GM12891 (cell line): ENCODE measurements around the gene GNAT1.
A peak's percentile ranks its signal among the peaks of the same experiment; 100 is the strongest.

Experiments used
- DNase-seq: peaks from one replicate; pipeline ENCODE4 v3.0.0; 2011; ENCODE audit warnings: low spot score; ENCODE audit not compliant: insufficient read length
- FAIRE-seq: peaks from 2 replicates; lab custom pipeline; 2011; peaks lifted over from hg19 to GRCh38; lab: Jason Lieb, UNC
- PAX5 ChIP-seq: IDR thresholded peaks from 2 replicates; pipeline ENCODE4 v1.6.1; 2011; ENCODE audit warnings: low read length, moderate library complexity, mild to moderate bottlenecking; ENCODE audit not compliant: insufficient read depth, severe bottlenecking
- POLR2A ChIP-seq: IDR thresholded peaks from 2 replicates; pipeline ENCODE4 v1.6.1; 2011; ENCODE audit warnings: low read depth, low read length, control low read depth
- POLR2AphosphoS5 ChIP-seq: IDR thresholded peaks from 2 replicates; pipeline ENCODE4 v1.6.1; 2011; ENCODE audit warnings: low read depth, low read length, control low read depth
- POU2F2 ChIP-seq: IDR thresholded peaks from 2 replicates; pipeline ENCODE4 v1.6.1; 2011; ENCODE audit warnings: low read depth, mild to moderate bottlenecking, control low read depth, low read length, moderate library complexity
- SPI1 ChIP-seq: IDR thresholded peaks from 2 replicates; pipeline ENCODE4 v1.6.1; 2011; ENCODE audit warnings: low read depth, low read length, control low read depth
- TAF1 ChIP-seq: IDR thresholded peaks from 2 replicates; pipeline ENCODE4 v1.6.1; 2011; ENCODE audit warnings: low read depth, low read length, control low read depth

GNAT1 gene

DNA sequence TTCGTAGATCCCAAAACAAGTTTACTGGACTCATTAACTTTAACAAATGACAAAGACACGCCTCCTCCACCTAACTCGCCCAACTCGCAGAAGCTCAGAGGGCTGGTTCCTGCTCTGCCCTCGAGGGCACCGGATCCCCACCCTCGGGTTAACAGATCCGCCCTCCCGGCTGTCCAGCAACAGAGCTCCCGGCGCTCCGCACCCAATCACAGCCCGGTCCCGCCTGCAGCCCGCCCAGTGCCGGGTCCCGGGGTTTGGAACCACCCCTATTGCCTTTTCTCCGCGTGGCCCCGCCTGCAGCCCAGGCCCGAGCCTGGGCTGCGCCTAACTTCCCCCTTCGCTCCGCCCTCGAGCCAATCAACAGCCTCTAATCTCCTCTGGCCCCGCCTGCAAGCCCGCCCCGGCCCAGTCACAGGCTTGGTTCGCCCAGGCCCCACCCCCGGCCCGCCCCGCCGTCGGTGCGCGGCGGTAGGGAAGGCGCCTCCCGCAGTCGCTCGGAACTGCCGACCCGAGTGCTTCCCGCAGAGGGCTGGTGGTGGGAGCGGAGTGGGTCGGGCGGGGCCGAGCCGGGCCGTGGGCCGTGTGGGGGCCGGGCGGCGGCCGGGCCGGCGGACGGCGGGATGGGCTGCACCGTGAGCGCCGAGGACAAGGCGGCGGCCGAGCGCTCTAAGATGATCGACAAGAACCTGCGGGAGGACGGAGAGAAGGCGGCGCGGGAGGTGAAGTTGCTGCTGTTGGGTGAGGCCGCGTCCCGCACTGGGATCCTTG is 44.5 kb downstream of the GNAT1 start, which contains the start of gene GNAI2:
TSS of gene GNAI2 (plus strand) at position 489 of the 768 bp plus-strand sequence. CDS start at position 621, 132 bp downstream.
- DNase-seq, result peak; percentile 98
- no peak for TF ChIP-seq POU2F2
- TF ChIP-seq SPI1, result no peak
- TF ChIP-seq POLR2AphosphoS5, result peak; percentile 77; the same call in 1 of the 2 replicates
- peak; percentile 91 for TF ChIP-seq TAF1
- TF ChIP-seq POLR2A, result peak; percentile 85
- TF ChIP-seq PAX5, result no peak
- peak; percentile 99 for FAIRE-seq

DNA sequence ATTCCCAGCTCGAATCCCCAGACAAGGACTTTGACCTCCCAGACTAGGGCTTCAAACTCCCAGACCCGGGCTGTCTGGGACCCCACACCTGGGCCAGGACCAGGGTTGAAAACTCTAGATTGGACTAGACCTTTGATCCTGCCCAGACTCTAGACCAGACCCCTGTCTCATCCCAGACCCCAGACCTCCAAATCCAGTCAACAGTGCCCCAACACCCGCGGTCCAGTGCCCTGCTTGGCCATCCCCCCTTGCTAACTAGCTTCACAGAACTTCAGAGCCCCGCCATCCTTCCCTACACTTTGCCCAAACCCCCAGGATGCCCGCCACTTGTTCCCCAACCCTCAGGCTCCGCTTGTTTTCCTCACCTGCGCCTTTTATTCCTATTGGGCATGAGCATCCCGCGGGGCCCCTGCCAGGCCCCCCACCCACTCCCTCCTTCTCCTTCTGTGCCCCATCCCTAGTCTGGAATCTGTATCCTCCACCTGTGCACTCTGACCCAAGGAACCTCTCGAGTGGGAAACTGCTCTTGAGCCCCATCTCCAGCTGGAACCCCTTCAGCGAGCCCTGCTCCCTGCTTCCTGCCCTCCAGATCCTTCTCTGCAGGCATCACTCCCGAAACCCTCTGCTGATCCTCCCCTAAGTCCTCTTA is 45.2 kb downstream of the GNAT1 start:
- FAIRE-seq, result peak; percentile 5

DNA sequence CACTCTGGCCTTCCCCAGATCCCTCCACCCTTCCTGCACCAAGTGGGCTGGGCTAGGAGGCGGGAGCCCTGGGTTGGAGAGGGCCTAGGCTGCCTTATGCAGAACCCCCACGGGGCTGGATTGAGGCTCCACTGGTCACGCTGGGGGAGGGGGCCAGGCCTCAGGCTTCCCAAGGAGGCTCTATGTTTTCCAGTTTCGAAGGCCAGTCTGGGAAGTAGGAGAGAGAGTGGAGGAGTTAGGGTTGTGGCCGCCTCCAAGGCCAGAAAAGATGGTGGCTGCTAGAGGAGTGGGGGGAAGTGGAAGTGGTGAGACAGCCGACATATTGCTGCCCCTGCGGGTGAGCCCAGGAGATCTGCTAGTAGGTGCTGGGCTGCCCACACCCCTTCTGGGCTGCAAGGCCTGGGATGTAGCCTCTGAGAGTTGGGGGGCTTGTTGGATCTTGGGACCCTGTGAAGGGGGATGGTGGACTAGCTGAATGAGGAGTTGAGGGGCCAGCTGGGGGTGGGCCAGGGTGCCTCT is 45.8 kb downstream of the GNAT1 start:
- peak; percentile 57 for FAIRE-seq
- no peak for DNase-seq
- TF ChIP-seq SPI1 (peak; percentile 70), TAF1 (no peak)

More for the DNA sequence above, 45.2 kb downstream of the GNAT1 start:
- no peak for DNase-seq
- TF ChIP-seq TAF1, result no peak
- no peak for TF ChIP-seq POU2F2
- no peak for TF ChIP-seq SPI1
- no peak for TF ChIP-seq POLR2A
- no peak for TF ChIP-seq POLR2AphosphoS5
- no peak for TF ChIP-seq PAX5

DNA sequence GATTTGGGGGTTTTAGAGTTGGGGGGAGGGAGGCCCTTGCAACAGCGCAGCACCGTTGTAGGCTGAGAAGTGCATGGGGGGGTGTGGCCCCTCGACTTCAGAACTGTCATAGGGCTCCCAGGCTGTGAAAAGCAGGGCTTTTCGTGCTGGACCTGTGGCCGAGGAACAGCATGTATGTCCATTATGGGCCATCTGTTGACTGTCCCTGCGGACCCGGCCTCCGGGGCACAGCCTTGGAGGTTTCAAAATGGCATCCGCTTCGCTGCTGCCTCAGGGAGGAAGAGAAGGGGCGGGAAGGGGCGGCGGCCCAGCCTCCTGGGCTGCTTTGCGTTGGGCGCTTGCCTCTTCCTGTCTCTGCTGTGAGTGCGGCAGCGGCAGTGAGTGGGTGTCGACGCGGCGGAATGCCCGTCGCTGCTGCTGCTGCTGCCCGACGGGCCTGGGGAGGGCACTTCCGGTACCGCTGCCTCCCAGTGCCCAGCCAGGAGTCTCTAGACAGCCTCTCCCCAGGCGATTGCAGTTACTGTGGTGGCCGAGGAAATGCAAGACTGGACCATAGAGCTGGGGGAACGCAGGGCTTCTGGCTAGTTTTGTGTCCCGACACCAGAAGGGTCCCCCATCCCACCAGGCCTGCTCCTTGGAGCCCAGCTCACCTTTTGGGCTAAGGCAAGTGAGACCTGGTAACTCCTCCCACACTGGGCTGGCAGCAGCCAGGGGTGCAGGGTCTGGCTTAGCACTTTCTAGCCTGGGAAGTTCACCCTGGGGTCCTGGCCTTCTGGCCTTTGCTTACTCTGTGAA is 46.5 kb downstream of the GNAT1 start:
- no peak; the same call in 1 of the 2 replicates for TF ChIP-seq POU2F2
- TF ChIP-seq POLR2A, result peak; percentile 69
- no peak for TF ChIP-seq PAX5
- TF ChIP-seq POLR2AphosphoS5, result peak; percentile 69
- peak; percentile 75 for TF ChIP-seq TAF1
- TF ChIP-seq SPI1, result peak; percentile 66
- FAIRE-seq, result peak; percentile 99
- peak; percentile 85 for DNase-seq

DNA sequence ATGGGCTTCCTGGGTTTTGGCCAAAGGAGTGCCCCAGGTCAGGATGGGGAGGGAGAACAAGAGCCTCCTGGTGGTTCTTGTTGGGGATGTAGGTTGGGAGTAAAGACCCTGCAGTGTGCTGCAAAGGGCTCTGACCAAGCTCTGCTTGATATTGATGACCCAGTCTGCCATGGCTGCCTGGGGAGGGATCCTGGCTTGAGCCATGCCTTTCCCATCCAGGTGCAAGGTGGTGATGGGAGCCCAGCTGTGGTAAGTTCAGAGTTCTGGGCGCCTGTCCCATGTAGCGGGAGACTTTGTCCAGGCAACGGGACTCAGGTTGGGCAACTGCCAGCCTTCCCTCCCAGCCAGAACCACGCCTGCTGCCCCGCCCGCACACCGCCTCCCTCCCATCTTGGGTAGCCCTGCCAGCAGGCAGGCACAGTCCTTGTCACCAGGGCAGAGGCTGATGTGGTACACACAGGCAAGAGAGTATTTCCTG is 47.2 kb downstream of the GNAT1 start:
- no peak for TF ChIP-seq POU2F2
- TF ChIP-seq TAF1, result no peak
- DNase-seq (no peak), FAIRE-seq (no peak)

DNA sequence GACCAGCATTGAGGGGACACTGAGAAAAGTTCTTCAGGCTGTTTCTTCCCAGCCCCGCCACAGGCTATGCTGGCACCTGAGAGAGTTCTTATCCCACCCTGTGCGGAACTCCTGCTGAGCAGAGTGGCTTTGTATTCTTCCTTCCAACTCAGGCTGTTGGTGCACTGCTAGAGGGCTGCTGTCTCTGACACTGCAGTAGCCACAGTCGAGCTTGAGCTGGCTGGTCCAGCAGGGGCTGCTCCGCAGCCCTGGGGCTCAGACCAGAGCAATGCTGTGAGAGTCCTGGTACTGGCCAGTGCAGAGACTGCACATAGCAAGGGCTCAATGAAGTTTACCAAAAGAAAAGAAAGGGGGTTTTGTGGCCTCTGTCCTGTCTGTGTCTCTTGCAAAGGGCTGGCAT is 48.2 kb downstream of the GNAT1 start:
- FAIRE-seq (no peak), DNase-seq (no peak)
- TF ChIP-seq PAX5 (no peak), TAF1 (no peak), POU2F2 (no peak), SPI1 (no peak), POLR2A (no peak), POLR2AphosphoS5 (no peak)

DNA sequence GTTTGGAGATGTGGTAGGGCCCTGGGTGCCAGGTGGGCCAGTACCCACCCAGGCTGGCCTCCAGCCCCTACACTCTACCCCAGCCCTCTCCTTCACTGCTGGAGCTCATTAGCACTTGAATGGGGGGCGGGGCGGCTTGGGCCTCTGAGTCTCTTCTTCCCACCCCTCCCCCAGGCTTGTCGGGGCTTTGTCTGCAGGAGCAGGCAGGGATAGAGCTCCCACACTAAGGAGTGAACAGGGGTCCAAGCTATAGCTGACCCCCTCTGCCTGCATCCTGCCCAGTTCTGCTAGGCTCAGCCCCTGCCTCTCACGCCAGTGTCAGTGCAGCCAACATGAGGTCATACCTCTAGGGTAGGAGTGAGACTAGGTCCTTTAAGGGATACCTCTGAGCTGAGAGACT is 49.8 kb downstream of the GNAT1 start:
- DNase-seq, result no peak
- no peak for TF ChIP-seq TAF1
- TF ChIP-seq SPI1, result no peak
- no peak for TF ChIP-seq POLR2A
- no peak for TF ChIP-seq POU2F2
- no peak for TF ChIP-seq PAX5
- no peak for TF ChIP-seq POLR2AphosphoS5
- no peak for FAIRE-seq

DNA sequence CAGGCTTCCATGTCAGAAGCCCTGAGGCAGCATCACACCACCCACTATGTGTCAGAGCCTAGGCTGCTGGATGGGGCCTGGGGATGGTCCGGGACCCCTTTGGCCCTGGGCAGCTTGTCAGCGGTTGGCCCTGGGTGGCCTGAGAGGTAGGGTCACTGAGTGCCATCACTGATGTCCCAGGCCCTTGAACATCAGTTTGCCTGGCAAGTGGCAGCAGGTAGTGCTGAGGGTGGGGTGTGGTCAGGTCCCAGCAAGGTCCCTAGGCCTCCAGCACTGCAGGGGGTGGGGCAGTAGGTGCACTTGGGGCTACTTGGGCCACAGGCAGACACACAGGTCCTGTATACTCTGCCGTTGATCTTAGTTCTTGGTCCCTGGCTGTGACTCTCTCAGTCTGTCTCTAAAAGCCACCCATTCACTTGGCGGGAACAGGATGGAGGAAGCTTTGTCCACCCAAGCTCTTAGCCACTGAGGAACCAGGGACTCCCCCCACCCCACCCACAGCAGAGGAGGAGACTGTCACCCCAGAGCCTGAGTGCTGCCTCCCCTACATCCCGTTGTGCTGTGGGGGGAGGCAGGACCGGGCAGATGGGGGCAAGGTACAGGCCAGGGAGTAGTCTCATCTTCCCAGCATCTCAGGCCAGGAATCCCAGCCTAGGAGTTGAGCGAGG is 50.4 kb downstream of the GNAT1 start:
- 0 out of 2 replicates have a peak, but pooled peaks have one; percentile 5 for TF ChIP-seq POU2F2
- TF ChIP-seq SPI1, result no peak
- DNase-seq, result no peak
- FAIRE-seq, result peak; percentile 5

DNA sequence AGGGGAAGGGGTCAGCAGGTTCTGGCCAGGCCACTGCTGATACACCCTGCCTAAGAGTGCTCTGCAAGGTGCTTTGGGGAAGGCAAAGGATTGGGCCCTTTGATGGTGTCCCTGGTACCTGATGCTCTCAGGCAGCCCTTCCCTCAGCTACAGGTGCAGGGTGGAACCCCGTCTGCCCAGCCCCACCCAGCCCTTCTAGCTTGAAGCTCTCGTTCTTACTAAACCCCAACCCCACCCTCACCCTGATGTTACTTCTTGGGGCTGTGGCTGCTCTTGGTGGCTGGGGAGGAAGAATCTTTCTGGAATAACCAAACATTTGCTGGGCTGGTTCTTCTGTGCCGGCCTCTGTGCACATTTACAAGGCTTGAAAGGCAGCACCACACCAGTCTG is 51.0 kb downstream of the GNAT1 start:
- DNase-seq (no peak), FAIRE-seq (no peak)
- no peak for TF ChIP-seq POLR2A
- TF ChIP-seq POU2F2, result no peak
- TF ChIP-seq PAX5, result no peak
- no peak for TF ChIP-seq POLR2AphosphoS5
- TF ChIP-seq SPI1, result no peak
- no peak for TF ChIP-seq TAF1
